SK-N-SH treated with all-trans-retinoic acid at 6 μM for 48 hours (cell line): ENCODE data around the gene DENND1A.
"Not testable (repeated sequence)": the region's sequence is repeated elsewhere in the genome, so short reads cannot be mapped to it uniquely, and the experiment has no call there.

Source experiments
- ATAC-seq: fragments of 200-7000 bp; cut with Tn5 transposase; 3 replicates; pipeline ENCODE4 v1.9.1; 2020; ENCODE audit warnings: mild to moderate bottlenecking, moderate library complexity
- ARNTL ChIP-seq: fragments of 450-650 bp; formaldehyde crosslinking; IDR thresholded peaks from 2 replicates; pipeline ENCODE4 v1.5.0; 2020; ENCODE audit warnings: low read depth, mild to moderate bottlenecking, moderate library complexity, borderline replicate concordance
- BACH2 ChIP-seq: fragments of 250-450 bp; sonication (Bioruptor Pico); IDR thresholded peaks from 2 replicates; pipeline ENCODE4 v1.9.0; 2021; ENCODE audit warnings: mild to moderate bottlenecking, borderline replicate concordance
- CSDC2 ChIP-seq: fragments of 250-450 bp; sonication (Bioruptor Pico); IDR thresholded peaks from 2 replicates; pipeline ENCODE4 v1.5.0; 2020; ENCODE audit warnings: mild to moderate bottlenecking, moderate library complexity
- ESRRG ChIP-seq: fragments of 250-450 bp; sonication (Bioruptor Pico); IDR thresholded peaks from 2 replicates; pipeline ENCODE4 v1.6.1; 2021; ENCODE audit warnings: mild to moderate bottlenecking
- ISL1 ChIP-seq: fragments of 250-450 bp; sonication (Bioruptor Pico); IDR thresholded peaks from 2 replicates; pipeline ENCODE4 v2.1.2; 2022; ENCODE audit warnings: mild to moderate bottlenecking, moderate library complexity
- OSR1 ChIP-seq: fragments of 250-450 bp; sonication (Bioruptor Pico); IDR thresholded peaks from 2 replicates; pipeline ENCODE4 v1.8.0; 2022; ENCODE audit warnings: moderate library complexity, mild to moderate bottlenecking, inconsistent platforms
- RARB ChIP-seq: fragments of 250-450 bp; sonication (Bioruptor Pico); IDR thresholded peaks from 2 replicates; pipeline ENCODE4 v1.8.0; 2021; ENCODE audit warnings: mild to moderate bottlenecking, moderate library complexity
- SNAI2 ChIP-seq: fragments of 250-450 bp; sonication (Bioruptor Pico); IDR thresholded peaks from 2 replicates; pipeline ENCODE4 v1.5.0; 2020; ENCODE audit warnings: mild to moderate bottlenecking, moderate library complexity
- TCF4 ChIP-seq: fragments of 250-450 bp; sonication (Bioruptor Pico); IDR thresholded peaks from 2 replicates; pipeline ENCODE4 v1.8.0; 2021; ENCODE audit warnings: mild to moderate bottlenecking, moderate library complexity, borderline replicate concordance
- TOX ChIP-seq: fragments of 250-450 bp; sonication (Bioruptor Pico); IDR thresholded peaks from 2 replicates; pipeline ENCODE4 v1.8.0; 2021; ENCODE audit warnings: mild to moderate bottlenecking, moderate library complexity, borderline replicate concordance
- ZC3H10 ChIP-seq: fragments of 250-450 bp; sonication (Bioruptor Pico); IDR thresholded peaks from 2 replicates; pipeline ENCODE4 v1.5.1; 2021; ENCODE audit warnings: mild to moderate bottlenecking, moderate library complexity
- ZFP3 ChIP-seq: fragments of 250-450 bp; sonication (Bioruptor Pico); IDR thresholded peaks from 2 replicates; pipeline ENCODE4 v1.5.0; 2020; ENCODE audit warnings: mild to moderate bottlenecking, moderate library complexity
- ZFP30 ChIP-seq: fragments of 450-650 bp; formaldehyde crosslinking; IDR thresholded peaks from 2 replicates; pipeline ENCODE4 v1.5.0; 2022; ENCODE audit warnings: mild to moderate bottlenecking, moderate library complexity
- ZNF565 ChIP-seq: fragments of 450-650 bp; formaldehyde crosslinking; conservative IDR thresholded peaks from 2 replicates; pipeline ENCODE4 v1.5.0; 2020; ENCODE audit warnings: low read depth, mild to moderate bottlenecking, moderate library complexity
- ZNF70 ChIP-seq: fragments of 450-650 bp; formaldehyde crosslinking; IDR thresholded peaks from 2 replicates; pipeline ENCODE4 v1.5.0; 2020; ENCODE audit warnings: mild to moderate bottlenecking, moderate library complexity
- ZNF8 ChIP-seq: fragments of 450-650 bp; formaldehyde crosslinking; IDR thresholded peaks from 2 replicates; pipeline ENCODE4 v1.5.0; 2020; ENCODE audit warnings: mild to moderate bottlenecking, moderate library complexity
- TF ChIP-seq, protein P1 (sequence below): fragments of 250-450 bp; sonication (Bioruptor Pico); IDR thresholded peaks from 2 replicates; pipeline ENCODE4 v1.8.0; 2020; ENCODE audit warnings: mild to moderate bottlenecking, moderate library complexity, borderline replicate concordance
- TF ChIP-seq, protein P2 (sequence below): fragments of 250-450 bp; sonication (Bioruptor Pico); IDR thresholded peaks from 2 replicates; pipeline ENCODE4 v1.5.0; 2020; ENCODE audit warnings: mild to moderate bottlenecking, moderate library complexity
- TF ChIP-seq, protein P3 (sequence below): fragments of 250-450 bp; sonication (Bioruptor Pico); IDR thresholded peaks from 2 replicates; pipeline ENCODE4 v1.5.1; 2020; ENCODE audit warnings: low read depth, mild to moderate bottlenecking, moderate library complexity

The DENND1A gene, protein sequence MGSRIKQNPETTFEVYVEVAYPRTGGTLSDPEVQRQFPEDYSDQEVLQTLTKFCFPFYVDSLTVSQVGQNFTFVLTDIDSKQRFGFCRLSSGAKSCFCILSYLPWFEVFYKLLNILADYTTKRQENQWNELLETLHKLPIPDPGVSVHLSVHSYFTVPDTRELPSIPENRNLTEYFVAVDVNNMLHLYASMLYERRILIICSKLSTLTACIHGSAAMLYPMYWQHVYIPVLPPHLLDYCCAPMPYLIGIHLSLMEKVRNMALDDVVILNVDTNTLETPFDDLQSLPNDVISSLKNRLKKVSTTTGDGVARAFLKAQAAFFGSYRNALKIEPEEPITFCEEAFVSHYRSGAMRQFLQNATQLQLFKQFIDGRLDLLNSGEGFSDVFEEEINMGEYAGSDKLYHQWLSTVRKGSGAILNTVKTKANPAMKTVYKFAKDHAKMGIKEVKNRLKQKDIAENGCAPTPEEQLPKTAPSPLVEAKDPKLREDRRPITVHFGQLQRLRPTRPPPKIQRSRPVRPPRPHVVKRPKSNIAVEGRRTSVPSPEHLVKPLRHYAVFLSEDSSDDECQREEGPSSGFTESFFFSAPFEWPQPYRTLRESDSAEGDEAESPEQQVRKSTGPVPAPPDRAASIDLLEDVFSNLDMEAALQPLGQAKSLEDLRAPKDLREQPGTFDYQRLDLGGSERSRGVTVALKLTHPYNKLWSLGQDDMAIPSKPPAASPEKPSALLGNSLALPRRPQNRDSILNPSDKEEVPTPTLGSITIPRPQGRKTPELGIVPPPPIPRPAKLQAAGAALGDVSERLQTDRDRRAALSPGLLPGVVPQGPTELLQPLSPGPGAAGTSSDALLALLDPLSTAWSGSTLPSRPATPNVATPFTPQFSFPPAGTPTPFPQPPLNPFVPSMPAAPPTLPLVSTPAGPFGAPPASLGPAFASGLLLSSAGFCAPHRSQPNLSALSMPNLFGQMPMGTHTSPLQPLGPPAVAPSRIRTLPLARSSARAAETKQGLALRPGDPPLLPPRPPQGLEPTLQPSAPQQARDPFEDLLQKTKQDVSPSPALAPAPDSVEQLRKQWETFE

DNA sequence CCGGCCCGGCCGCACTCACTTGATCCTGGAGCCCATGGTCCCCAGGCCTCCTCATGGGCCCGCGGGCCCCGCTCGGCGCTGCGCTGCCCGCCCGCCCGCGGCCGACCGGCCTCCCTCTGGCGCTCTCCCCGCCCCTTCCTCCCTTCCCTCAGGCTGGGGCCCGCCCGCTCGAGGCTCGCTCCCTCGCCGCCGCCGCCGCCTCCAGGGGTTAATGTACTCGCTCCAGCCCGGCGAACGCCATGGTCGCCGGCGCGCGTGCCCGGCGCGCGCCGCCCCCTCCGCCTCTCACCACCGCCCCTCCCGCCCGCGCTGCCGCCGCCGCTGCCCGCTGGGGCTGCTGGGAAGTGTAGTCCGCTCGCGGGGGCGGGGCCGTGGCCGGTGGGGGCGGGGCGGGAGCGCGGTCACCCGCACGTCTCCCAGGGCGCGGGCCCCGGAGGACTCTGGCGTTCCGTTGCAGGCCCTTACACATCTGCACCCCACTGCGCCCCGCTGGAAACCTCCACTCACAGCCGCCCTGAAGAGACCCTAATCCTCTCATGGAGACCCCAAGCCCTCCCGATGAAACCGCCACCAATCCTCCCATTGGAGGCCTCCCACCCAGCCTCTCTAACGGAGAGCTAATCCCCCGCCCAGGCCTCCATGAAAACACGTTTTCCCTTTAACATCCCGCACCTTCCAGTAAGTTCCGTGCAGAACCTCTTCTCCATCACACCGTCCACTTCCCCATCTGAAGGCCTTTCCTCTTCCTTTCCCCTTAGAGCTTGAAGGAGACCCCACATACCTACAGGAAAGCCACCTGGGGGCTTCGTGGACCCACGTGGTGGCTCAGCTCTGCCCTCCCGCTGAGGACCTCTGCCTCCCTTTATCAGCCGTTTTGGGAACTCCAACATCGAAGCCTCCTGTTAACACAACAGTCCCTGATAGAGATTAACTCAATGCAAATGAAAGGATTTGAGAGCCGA lies at the start of gene DENND1A:
TSS of gene DENND1A (minus strand) at position 257 of the 962 bp plus-strand sequence. CDS start at position 36, 221 bp downstream.
- TF ChIP-seq TOX: no peak
- TF ChIP-seq ZC3H10 (CRISPR knock-in tag): no peak
- TF ChIP-seq, protein P1, sequence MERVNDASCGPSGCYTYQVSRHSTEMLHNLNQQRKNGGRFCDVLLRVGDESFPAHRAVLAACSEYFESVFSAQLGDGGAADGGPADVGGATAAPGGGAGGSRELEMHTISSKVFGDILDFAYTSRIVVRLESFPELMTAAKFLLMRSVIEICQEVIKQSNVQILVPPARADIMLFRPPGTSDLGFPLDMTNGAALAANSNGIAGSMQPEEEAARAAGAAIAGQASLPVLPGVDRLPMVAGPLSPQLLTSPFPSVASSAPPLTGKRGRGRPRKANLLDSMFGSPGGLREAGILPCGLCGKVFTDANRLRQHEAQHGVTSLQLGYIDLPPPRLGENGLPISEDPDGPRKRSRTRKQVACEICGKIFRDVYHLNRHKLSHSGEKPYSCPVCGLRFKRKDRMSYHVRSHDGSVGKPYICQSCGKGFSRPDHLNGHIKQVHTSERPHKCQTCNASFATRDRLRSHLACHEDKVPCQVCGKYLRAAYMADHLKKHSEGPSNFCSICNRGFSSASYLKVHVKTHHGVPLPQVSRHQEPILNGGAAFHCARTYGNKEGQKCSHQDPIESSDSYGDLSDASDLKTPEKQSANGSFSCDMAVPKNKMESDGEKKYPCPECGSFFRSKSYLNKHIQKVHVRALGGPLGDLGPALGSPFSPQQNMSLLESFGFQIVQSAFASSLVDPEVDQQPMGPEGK: no peak
- TF ChIP-seq ZNF565 (CRISPR knock-in tag): no peak
- no peak for TF ChIP-seq ESRRG (CRISPR knock-in tag)
- no peak for TF ChIP-seq SNAI2 (CRISPR knock-in tag)
- TF ChIP-seq ARNTL (CRISPR knock-in tag): no peak
- TF ChIP-seq OSR1: no peak
- TF ChIP-seq CSDC2 (CRISPR knock-in tag): no peak
- no peak for TF ChIP-seq ZFP3
- TF ChIP-seq ZFP30 (CRISPR knock-in tag): no peak
- TF ChIP-seq TCF4: no peak
- TF ChIP-seq ZNF8: no peak
- TF ChIP-seq ZNF70 (CRISPR knock-in tag): no peak
- TF ChIP-seq, protein P2, sequence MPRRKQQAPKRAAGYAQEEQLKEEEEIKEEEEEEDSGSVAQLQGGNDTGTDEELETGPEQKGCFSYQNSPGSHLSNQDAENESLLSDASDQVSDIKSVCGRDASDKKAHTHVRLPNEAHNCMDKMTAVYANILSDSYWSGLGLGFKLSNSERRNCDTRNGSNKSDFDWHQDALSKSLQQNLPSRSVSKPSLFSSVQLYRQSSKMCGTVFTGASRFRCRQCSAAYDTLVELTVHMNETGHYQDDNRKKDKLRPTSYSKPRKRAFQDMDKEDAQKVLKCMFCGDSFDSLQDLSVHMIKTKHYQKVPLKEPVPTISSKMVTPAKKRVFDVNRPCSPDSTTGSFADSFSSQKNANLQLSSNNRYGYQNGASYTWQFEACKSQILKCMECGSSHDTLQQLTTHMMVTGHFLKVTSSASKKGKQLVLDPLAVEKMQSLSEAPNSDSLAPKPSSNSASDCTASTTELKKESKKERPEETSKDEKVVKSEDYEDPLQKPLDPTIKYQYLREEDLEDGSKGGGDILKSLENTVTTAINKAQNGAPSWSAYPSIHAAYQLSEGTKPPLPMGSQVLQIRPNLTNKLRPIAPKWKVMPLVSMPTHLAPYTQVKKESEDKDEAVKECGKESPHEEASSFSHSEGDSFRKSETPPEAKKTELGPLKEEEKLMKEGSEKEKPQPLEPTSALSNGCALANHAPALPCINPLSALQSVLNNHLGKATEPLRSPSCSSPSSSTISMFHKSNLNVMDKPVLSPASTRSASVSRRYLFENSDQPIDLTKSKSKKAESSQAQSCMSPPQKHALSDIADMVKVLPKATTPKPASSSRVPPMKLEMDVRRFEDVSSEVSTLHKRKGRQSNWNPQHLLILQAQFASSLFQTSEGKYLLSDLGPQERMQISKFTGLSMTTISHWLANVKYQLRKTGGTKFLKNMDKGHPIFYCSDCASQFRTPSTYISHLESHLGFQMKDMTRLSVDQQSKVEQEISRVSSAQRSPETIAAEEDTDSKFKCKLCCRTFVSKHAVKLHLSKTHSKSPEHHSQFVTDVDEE: no peak
- TF ChIP-seq ISL1 (CRISPR knock-in tag): no peak
- no peak for TF ChIP-seq BACH2 (CRISPR knock-in tag)
- ATAC-seq: peak; percentile 87

DNA sequence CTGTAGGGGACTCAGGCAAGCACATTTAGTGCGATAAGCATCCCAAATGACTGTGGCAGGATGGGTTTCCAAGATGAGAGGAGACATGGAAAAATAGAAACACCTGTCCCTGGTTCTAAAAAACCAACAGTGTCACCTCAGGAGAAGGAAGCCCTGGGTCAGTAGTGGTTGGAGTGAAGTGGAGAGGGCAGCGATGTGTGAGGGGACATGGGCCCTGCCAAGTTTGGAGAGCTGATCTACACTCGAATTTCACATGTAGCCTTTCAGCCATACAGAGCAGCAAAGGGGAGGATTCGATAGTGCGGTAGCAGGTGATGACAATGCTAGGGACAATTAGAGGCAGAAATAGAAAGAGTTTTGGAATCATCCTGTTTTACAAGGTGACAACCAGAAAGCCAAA lies 49.1 kb upstream of the DENND1A start:
- ATAC-seq: no peak
- TF ChIP-seq TCF4 (no peak), ZNF8 (no peak), ZNF70 (CRISPR knock-in tag) (no peak), ZFP30 (CRISPR knock-in tag) (no peak), ARNTL (CRISPR knock-in tag) (no peak), BACH2 (CRISPR knock-in tag) (no peak)
- TF ChIP-seq, protein P3, sequence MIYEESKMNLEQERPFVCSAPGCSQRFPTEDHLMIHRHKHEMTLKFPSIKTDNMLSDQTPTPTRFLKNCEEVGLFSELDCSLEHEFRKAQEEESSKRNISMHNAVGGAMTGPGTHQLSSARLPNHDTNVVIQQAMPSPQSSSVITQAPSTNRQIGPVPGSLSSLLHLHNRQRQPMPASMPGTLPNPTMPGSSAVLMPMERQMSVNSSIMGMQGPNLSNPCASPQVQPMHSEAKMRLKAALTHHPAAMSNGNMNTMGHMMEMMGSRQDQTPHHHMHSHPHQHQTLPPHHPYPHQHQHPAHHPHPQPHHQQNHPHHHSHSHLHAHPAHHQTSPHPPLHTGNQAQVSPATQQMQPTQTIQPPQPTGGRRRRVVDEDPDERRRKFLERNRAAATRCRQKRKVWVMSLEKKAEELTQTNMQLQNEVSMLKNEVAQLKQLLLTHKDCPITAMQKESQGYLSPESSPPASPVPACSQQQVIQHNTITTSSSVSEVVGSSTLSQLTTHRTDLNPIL (CRISPR knock-in tag): no peak
- TF ChIP-seq, all 23 proteins: peak for 0

DNA sequence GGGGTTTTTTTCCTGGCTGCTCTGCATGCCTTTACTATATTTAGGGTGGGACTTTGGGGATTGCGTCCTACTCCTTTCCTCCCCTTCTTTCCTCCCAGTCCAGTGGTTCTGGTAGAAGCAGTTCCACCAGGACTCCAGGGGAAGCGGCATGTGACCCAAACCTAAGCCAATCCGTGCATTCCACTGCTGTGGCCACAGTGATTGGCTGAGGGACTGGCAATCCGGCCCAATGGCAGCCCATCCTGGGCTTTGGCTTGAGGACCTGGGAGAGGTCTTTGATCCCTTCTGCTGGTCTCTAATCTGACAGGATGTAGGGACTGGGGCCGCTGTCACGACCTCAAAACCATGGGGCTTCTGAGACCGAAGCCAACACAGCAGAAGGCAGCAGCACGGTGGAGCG lies 46.7 kb upstream of the DENND1A start:
- ATAC-seq: not testable (repeated sequence)

DNA sequence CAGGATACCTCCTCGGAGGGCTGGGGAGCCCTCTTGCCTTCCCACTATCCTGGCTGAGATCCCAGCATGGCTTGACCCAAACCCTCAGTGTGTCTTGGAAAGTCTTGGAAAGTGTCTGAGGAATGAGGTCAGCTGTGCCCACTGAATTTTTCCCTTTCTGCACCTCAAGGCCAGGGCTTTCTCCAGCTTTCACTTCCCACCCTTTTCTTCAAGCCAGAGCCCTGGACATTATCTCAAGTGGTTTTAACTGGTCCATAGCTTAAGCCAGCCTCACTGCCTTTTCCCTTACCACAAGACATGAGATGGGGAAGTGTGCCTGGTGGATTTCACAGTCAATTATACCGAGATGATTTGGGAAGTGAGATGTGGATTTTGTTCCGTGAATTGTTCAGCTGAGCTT lies 45.9 kb upstream of the DENND1A start:
- no peak for ATAC-seq
- TF ChIP-seq ZNF70 (CRISPR knock-in tag) (no peak), RARB (no peak), OSR1 (no peak), CSDC2 (CRISPR knock-in tag) (no peak), ISL1 (CRISPR knock-in tag) (no peak), ZNF565 (CRISPR knock-in tag) (no peak)
